ENCODE results near the gene TSPAN7. TPM values are rescaled to one million over a fixed set of nuclear protein-coding genes. Genes with fewer than 3 reads are reported as not detected.

TSPAN7 gene
- total and polyA plus RNA-seq, 2 of the 8 experiments (the other 6 are each of a cell fraction or from before 2014, with no cell fraction given): 32.1 to 37.7 TPM

DNA sequence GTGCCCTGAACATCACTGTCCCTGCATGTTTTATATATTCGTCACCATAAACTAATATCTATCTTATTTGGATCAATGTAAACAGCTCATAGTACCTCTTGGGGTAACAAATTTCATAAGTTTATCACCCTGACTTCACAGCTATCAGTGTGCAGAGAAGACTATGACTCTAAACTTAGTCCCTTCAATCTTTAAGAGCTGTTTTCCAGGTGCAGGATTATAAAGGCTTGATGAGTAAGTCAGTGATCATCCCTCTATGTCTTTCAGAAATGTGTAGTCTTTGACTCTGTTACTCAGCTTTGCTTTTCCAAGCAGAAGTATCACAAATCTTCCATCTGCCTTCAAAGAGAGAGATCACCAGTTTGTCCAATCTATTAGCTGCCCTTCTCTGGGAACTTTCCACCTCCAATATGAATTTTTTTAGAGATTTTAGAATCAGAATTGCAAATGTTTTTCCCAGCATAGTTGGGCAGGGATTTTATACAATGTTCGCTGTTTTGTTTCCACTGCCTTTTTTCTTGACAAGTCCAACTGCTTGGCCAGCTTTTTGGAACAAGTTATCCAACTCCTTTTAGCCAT is 45.1 kb upstream of the TSPAN7 start:
- FAIRE-seq (peak; percentile 28), DNase-seq (ENCODE audit: low read depth in 1 of 2, low spot score in 2 of 2) (no peak)
- ChIA-PET CTCF (ENCODE audit: partially characterized antibody) (no interaction called here), POLR2A (ENCODE audit: partially characterized antibody) (no interaction called here)
- H4K91ac ChIP-seq (replicated peaks; ENCODE audit: insufficient read length, low read length): no peak overlapping the region
- no peaks in the 10 kb centered on the region for H3K23me2 ChIP-seq (ENCODE audit: low read depth, low read length)
- H2BK120ac ChIP-seq (replicated peaks; ENCODE audit: low read depth, low read length): no peak overlapping the region
- no peaks in the 10 kb centered on the region for H3K4me1 ChIP-seq (replicated peaks in 1 of 4; ENCODE audit: control insufficient read depth in 3 of 4, insufficient read depth in 4 of 4, low read length in 3 of 4)
- no peaks in the 10 kb centered on the region for H3K79me1 ChIP-seq (ENCODE audit: low read depth, low read length)
- no peak overlapping the region for H3K9ac ChIP-seq (replicated peaks in 1 of 4; ENCODE audit: extremely low read depth in 1 of 4, low read depth in 3 of 4, low read length in 3 of 4)
- 100% methylated on average over 1 of the region's 2 CpGs; no CpG with 5 or more reads in 1 of the 2 experiments for WGBS, 2 experiments (ENCODE audit: extremely low coverage in 1 of 2, insufficient coverage in 1 of 2, insufficient read length in 1 of 2, insufficient replicate concordance in 2 of 2, low coverage in 1 of 2, low lambda C conversion rate in 2 of 2, missing lambda C conversion rate in 1 of 2)
- H4K20me1 ChIP-seq (replicated peaks in 1 of 2; ENCODE audit: control insufficient read depth in 1 of 2, insufficient read depth in 2 of 2, low read length in 2 of 2): no peaks in the 10 kb centered on the region
- no peak overlapping the region for H2AFZ ChIP-seq (ENCODE audit: low read length)
- H3K27me3 ChIP-seq (replicated peaks in 1 of 4; ENCODE audit: control insufficient read depth in 3 of 4, extremely low read depth in 1 of 4, insufficient read depth in 3 of 4, low read length in 3 of 4): no peaks in the 10 kb centered on the region
- H2BK5ac ChIP-seq (ENCODE audit: low read depth, low read length): no peak overlapping the region
- no peaks in the 10 kb centered on the region for H3K9me3 ChIP-seq (ENCODE audit: insufficient read depth in 2 of 2, low read depth in 1 of 2, low read length in 1 of 2)
- H3K4me2 ChIP-seq (ENCODE audit: insufficient read depth in 1 of 2, low read depth in 2 of 2, low read length in 2 of 2): no peak overlapping the region
- H2BK20ac ChIP-seq (ENCODE audit: low read length): no peak overlapping the region
- H2AK5ac ChIP-seq (ENCODE audit: low read depth, low read length): no peak overlapping the region
- no peak overlapping the region for H3K4ac ChIP-seq (replicated peaks; ENCODE audit: insufficient read length, low read depth, low read length)
- no peak overlapping the region for H3K14ac ChIP-seq (ENCODE audit: insufficient read length)
- no peak overlapping the region for H3K4me3 ChIP-seq (ENCODE audit: extremely low read depth in 1 of 4, insufficient read depth in 2 of 4, low read depth in 3 of 4, low read length in 4 of 4)
- no peak overlapping the region for H2BK12ac ChIP-seq (ENCODE audit: low read depth, low read length)
- H3K79me2 ChIP-seq (ENCODE audit: control insufficient read depth in 1 of 2, insufficient read depth in 2 of 2, low read length in 2 of 2): no peaks in the 10 kb centered on the region
- no peak overlapping the region for H3K23ac ChIP-seq (ENCODE audit: insufficient read length)
- H3K56ac ChIP-seq (replicated peaks; ENCODE audit: insufficient read length, low read depth, low read length): no peak overlapping the region
- H4K8ac ChIP-seq (ENCODE audit: extremely low read depth, insufficient read depth, low read length): no peak overlapping the region
- H3K27ac ChIP-seq (ENCODE audit: low read depth, low read length): no peak overlapping the region
- H3K18ac ChIP-seq (ENCODE audit: extremely low read depth, low read length): no peak overlapping the region
- H3K36me3 ChIP-seq (ENCODE audit: control insufficient read depth in 2 of 4, insufficient read depth in 4 of 4, low read length in 3 of 4): no peaks in the 10 kb centered on the region
- no peak overlapping the region for H4K5ac ChIP-seq (ENCODE audit: insufficient read length, low read depth, low read length)
- H2BK15ac ChIP-seq (ENCODE audit: low read length): no peak overlapping the region
- TF ChIP-seq ASH2L (IDR thresholded peaks at IDR 0.05; ENCODE audit: low read length): no peak
- no peak for TF ChIP-seq NANOG (IDR thresholded peaks at IDR 0.05; ENCODE audit: insufficient read depth, low read depth, low read length, poor library complexity, severe bottlenecking)
- TF ChIP-seq SP4 (IDR thresholded peaks at IDR 0.05; ENCODE audit: low read length): no peak
- TF ChIP-seq JUN (IDR thresholded peaks at IDR 0.05; ENCODE audit: low read depth, low read length): no peak
- TF ChIP-seq, protein P1, sequence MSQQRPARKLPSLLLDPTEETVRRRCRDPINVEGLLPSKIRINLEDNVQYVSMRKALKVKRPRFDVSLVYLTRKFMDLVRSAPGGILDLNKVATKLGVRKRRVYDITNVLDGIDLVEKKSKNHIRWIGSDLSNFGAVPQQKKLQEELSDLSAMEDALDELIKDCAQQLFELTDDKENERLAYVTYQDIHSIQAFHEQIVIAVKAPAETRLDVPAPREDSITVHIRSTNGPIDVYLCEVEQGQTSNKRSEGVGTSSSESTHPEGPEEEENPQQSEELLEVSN (IDR thresholded peaks at IDR 0.05): no peak
- no peak for TF ChIP-seq HDAC2 (IDR thresholded peaks at IDR 0.05; ENCODE audit: borderline replicate concordance in 1 of 2, low read depth in 2 of 2, low read length in 2 of 2)
- no peak for TF ChIP-seq TEAD4 (IDR thresholded peaks at IDR 0.05; ENCODE audit: low read depth, low read length)

All from H1 (cell line).